NCI-H2029 (cell line): Measurements from ENCODE around the gene TSPOAP1.

Source experiments
- DNase-seq: peaks from one replicate; lab custom pipeline; 2025; lab: John Stamatoyannopoulos, UW

TSPOAP1 gene

GRCh38 chr17:58329035-58329809, 627 bp upstream of the TSPOAP1 start:
- no peak for DNase-seq

GRCh38 chr17:58327363-58328194, 1.0 kb downstream of the TSPOAP1 start:
- DNase-seq = no peak

- no peak for DNase-seq
Observed at GRCh38 chr17:58326609-58327362, 1.8 kb downstream of the TSPOAP1 start.

- no peak for DNase-seq
Observed at GRCh38 chr17:58325976-58326468, 2.6 kb downstream of the TSPOAP1 start.

GRCh38 chr17:58325289-58325726, 3.3 kb downstream of the TSPOAP1 start:
- DNase-seq = no peak

GRCh38 chr17:58324409-58325288, 3.9 kb downstream of the TSPOAP1 start:
- DNase-seq = no peak

- no peak for DNase-seq
Observed at GRCh38 chr17:58324056-58324408, 4.6 kb downstream of the TSPOAP1 start.

GRCh38 chr17:58323366-58324055, 5.1 kb downstream of the TSPOAP1 start:
- DNase-seq = no peak

- DNase-seq = no peak
Observed at GRCh38 chr17:58322581-58323185, 5.9 kb downstream of the TSPOAP1 start.

- DNase-seq = no peak
Observed at GRCh38 chr17:58321571-58322525, 6.7 kb downstream of the TSPOAP1 start.

GRCh38 chr17:58320570-58321323, 7.8 kb downstream of the TSPOAP1 start:
- DNase-seq = no peak

GRCh38 chr17:58320163-58320558, 8.4 kb downstream of the TSPOAP1 start:
- DNase-seq = no peak

- DNase-seq = no peak
Observed at GRCh38 chr17:58319173-58320162, 9.1 kb downstream of the TSPOAP1 start.

GRCh38 chr17:58318627-58319172, 9.9 kb downstream of the TSPOAP1 start:
- no peak for DNase-seq

GRCh38 chr17:58318065-58318481, 10.5 kb downstream of the TSPOAP1 start:
- DNase-seq = no peak

- DNase-seq = peak; percentile 18
Observed at GRCh38 chr17:58317421-58318064, 11.1 kb downstream of the TSPOAP1 start.
